K562 (cell line): ENCODE data around the gene A2ML1.

Experiments used
- FOS ChIP-seq: IDR thresholded peaks from 3 replicates; pipeline ENCODE4 v1.6.1; 2011; ENCODE audit not compliant: insufficient read length; ENCODE audit errors: extremely low read depth
- RFX5 ChIP-seq: IDR thresholded peaks from 2 replicates; pipeline ENCODE4 v1.6.1; 2011; ENCODE audit warnings: low read depth, mild to moderate bottlenecking, improper control_type of control experiment, low read length
- ZZZ3 ChIP-seq: fragments of 450-650 bp; IDR thresholded peaks from 2 replicates; pipeline ENCODE4 v1.6.1; 2016; ENCODE audit warnings: antibody characterized with exemption, mild to moderate bottlenecking, moderate library complexity
- TF ChIP-seq, protein P1 (sequence below), 3 experiments: IDR thresholded peaks in 2 of 3; conservative IDR thresholded peaks in 1 of 3; 2 replicates each; pipeline ENCODE4 v1.5.1; 2011 to 2012; ENCODE audit warnings: low read length in 3 of 3, mild to moderate bottlenecking in 3 of 3, control low read depth in 2 of 3, improper control_type of control experiment in 1 of 3, inconsistent platforms in 1 of 3, low read depth in 1 of 3, mixed read lengths in 1 of 3, moderate library complexity in 1 of 3; ENCODE audit not compliant: insufficient read depth in 2 of 3

DNA sequence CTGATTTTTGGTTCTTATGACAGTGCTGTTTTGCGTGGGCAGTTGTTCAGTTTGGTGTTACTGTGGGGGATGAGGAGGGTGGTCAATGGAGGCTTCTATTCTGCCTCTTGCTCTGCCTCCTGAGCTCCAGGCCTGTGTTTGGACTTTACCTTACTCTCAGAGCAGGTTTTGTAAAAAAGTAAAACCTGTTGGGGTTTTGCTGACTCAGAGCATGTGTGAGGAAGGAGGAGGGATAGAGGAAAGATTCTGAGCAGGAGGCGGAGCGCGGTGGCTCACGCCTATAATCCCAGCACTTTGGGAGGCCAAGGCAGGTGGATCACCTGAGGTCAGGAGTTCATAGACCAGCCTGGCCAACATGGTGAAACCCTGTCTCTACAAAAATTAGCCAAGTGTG, 6.7 kb downstream of the A2ML1 start:
- no peak for TF ChIP-seq RFX5
- no peak for TF ChIP-seq ZZZ3
- TF ChIP-seq, protein P1, sequence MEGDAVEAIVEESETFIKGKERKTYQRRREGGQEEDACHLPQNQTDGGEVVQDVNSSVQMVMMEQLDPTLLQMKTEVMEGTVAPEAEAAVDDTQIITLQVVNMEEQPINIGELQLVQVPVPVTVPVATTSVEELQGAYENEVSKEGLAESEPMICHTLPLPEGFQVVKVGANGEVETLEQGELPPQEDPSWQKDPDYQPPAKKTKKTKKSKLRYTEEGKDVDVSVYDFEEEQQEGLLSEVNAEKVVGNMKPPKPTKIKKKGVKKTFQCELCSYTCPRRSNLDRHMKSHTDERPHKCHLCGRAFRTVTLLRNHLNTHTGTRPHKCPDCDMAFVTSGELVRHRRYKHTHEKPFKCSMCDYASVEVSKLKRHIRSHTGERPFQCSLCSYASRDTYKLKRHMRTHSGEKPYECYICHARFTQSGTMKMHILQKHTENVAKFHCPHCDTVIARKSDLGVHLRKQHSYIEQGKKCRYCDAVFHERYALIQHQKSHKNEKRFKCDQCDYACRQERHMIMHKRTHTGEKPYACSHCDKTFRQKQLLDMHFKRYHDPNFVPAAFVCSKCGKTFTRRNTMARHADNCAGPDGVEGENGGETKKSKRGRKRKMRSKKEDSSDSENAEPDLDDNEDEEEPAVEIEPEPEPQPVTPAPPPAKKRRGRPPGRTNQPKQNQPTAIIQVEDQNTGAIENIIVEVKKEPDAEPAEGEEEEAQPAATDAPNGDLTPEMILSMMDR (IDR thresholded peaks at IDR 0.05 in 2 of 3, conservative IDR thresholded peaks at IDR 0.05 in 1 of 3; ENCODE audit: insufficient read depth in 2 of 3, low read depth in 1 of 3, low read length in 3 of 3) = no peak
- TF ChIP-seq FOS = no peak
